HG02840 (cell line): ENCODE data around the gene ABCA6.

Experiments
- ATAC-seq: cut with Tn5 transposase; IDR thresholded peaks from one replicate; pipeline ENCODE4 v1.9.1; 2021; ENCODE audit warnings: mild to moderate bottlenecking, moderate library complexity, moderate number of reproducible peaks; ENCODE audit not compliant: unreplicated experiment, low FRiP score

The ABCA6 gene

DNA sequence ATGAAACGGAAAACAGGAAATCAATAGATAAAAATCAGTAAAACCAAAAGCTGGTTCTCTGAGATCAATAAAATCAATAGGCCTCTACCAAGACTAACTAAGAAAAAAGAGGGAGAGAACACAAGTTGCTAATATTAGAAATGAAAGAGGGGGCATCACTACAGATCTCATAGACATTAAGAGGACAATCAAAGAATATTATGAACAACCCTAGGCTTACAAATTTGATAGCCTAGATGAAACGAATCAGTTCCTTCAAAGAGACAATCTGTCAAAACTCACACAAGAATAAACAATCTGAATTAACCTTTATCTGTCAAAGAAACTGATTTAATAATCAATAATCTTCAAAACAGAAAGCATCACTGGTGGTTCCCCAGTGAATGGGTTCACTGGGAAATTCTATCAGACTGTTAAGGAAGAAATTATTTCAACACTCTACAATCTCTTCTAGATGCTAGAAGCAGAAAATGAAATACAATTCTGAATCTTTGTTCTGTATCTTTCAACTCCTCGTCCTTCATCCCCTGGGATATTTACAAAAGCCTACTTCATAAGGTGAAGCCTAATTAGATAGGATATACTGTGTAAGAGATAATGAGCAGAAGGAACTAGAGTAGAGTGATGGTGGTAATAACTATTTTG lies 85.4 kb downstream of the ABCA6 start:
- no peak for ATAC-seq

DNA sequence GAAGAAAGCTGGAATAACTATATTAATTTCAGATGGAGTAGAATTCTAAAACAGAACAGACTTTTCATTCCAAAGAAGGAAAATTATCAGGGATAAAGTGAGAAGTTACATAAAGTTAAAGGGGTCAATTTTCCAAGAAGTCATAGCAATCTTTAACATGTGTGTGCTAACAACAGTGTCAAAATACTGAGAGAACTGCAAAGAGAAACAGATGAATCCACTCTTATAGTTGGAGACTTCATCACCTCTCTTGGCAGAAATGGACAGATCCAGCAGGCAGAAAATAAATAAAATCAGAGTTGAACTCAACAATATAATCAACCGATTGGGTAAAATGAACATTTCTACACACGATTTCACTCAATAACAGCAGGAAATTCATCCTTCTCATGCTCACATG lies 86.4 kb downstream of the ABCA6 start:
- no peak for ATAC-seq

GRCh38 chr17:69050999-69051775 lies 90.5 kb downstream of the ABCA6 start:
- no peak for ATAC-seq

DNA sequence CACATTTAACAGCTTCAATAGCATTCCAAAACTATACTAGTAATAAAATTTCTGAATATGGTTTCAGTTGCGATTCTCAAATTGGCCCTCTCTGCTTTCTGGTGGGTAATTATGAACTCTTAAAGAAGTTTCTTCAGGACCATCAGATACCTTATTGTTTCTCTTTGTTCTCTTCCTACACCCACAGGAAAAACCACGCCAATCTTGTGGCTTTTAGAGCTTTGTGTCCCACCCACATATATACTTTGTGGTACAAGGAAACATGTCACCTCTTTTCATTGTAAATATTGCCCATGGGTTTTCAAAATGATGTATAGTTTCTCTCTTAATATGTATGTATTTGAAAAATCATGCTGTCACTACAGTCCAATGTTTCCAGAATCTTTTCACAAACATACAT lies 93.1 kb downstream of the ABCA6 start:
- ATAC-seq, result no peak

GRCh38 chr17:69047368-69048263 lies 94.1 kb downstream of the ABCA6 start:
- ATAC-seq, result no peak

DNA sequence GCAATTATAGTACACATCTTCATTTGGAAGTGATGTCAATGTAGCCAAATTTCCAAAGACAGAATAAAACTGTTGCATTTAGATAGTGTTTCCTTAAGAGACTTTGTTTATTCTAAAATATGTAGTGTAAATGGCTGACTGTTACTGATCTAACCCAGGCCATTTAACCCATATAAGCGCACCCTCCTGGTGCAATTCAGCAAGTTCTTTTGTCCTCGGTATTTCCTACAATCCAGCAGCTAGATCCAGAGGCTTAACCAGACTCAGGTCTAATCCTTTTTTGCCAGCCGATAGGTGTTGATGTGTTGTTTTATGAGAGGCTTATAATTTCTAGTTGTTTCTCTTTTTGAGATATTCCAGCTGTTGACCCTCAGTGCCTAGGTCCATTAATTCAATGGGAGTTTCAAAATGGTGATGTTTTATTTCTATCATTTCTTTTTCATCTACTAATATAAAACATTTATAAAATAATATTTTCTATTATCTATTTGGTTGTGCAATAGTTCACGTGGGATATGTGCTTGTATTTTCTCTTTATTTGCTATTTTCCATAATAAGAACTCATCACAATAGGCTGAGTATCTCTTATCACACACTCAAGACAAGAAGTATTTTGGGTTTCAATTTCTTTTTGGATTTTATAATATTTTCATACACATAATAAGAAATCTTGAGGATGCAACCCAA lies 95.4 kb downstream of the ABCA6 start:
- ATAC-seq, result no peak

DNA sequence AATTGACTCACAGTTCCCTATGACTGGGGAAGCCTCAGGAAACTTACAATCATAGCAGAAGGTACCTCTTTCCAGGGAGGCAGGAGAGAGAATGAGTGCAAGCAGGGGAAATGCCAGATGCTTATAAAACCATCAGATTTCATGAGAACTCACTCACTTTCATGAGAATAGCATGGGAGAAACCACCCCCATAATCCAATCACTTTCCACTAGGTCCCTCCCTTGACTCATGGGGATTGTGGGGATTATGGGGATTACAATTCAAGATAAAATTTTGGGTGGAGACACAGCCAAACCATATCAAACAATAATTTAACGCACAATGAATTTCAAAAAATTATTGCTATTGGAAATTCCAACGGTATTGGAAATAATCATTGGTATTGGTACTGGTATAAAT lies 96.0 kb downstream of the ABCA6 start:
- ATAC-seq, result no peak

DNA sequence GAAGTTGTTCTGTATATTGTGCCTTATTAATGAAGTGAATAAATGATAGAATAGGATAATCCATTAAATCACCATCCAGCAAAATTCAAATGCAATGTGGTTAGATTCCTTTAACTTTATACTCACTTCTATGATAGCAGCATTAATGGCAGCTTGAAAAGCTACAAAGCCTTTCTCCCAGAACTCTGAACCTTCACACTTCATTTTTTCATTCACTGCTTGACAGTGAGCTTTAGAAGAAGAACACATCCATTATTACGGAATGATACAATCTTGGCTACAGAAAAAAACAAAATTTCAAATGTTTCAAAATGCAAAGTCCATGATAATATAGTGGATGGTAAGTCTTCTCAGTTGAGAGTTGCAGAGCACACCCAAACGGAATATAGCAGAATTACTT lies 97.3 kb downstream of the ABCA6 start:
- ATAC-seq, result no peak

DNA sequence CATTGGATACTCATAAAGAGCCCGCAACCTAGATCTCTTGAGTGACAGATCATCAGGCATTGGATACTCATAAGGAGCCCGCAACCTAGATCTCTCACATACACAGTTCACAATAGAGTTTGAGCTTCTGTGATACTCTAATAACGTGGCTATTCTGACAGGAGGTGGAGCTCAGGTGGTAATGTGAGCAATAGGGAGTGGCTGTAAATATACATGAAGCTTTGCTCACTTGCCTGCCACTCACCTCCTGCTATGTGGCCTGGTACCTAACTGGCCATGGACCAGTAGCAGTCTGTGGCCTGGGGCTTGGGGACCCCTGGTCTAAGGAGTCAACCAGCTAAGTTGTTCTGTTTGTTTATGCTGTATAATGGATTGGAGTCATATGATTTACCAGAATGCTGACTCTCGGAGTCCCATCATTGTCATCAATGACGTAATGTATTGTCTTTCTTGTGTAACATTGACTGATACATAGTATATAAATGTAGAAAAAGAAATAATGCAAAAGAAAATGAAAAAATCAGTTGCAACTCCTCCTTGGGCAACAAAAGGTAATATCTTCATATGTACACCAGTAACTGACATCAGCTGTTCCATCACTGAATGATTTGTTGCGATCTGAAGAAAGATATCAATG lies 98.5 kb downstream of the ABCA6 start:
- ATAC-seq, result no peak

DNA sequence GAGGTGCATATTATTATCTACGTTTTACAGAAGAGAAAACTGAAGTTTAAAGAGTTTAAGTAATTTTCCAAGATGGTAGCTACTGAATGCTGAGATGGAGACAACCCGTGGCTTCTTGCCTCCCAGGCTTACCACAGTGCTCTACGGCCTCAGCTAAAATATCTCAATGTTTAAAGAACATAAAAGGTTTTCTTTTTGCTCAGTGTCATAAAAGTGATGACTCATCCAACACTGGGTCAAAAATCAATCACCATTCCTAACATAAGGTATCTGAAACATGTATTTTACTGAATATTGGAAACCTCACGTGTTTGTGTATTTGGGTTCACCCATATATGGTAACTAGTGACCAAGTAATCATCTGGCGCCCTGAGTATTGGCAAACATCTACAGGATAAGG lies 99.4 kb downstream of the ABCA6 start:
- ATAC-seq, result no peak

DNA sequence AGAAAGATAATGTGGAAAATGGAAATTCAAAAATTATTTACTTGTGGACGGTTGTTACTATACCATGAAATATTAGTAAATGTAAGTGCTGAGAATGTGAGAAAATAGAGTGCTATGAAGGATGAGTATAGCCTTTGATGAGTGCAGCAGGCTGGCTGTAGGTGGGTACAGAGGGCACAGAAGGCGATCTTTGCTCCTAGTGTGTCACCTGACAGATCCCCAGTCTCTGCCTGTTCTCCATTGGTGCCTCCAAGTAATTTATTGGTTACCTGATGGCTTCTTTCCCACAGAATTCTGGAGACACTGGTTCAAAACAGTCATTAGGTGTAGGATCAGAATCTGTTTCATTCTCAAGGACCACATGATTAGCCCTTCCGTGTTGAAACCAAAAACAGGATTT lies 109.9 kb downstream of the ABCA6 start:
- ATAC-seq, result no peak

GRCh38 chr17:69030169-69030568 lies 111.5 kb downstream of the ABCA6 start:
- ATAC-seq, result no peak
